ENCODE results near the gene MYMK.

The MYMK gene

DNA sequence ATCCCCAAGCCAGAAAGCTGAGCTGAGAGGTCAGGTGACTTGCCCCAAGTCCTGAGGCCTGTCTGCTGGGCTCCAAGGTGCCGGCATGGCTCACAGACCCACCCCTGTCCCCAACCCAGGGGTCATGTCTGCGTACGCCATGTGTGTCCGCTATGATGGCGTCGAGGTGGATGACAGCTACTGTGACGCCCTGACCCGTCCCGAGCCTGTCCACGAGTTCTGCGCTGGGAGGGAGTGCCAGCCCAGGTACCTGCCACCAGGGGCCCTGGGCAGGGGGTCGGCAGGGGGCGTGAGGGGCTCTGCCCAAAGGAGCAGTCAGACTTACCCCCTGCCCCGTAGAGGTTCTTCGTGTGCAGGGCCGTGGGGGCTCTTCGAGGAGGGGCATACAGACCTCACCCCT lies 42.1 kb upstream of the MYMK start:
- no peak for TF ChIP-seq CSDC2 (CRISPR knock-in tag; IDR thresholded peaks at IDR 0.05)
- TF ChIP-seq ARNTL (CRISPR knock-in tag; IDR thresholded peaks at IDR 0.05; ENCODE audit: borderline replicate concordance, low read depth), result no peak
- no peak for TF ChIP-seq CREB5 (CRISPR knock-in tag; IDR thresholded peaks at IDR 0.05; ENCODE audit: low read depth)
- no peak for TF ChIP-seq ZFP30 (CRISPR knock-in tag; IDR thresholded peaks at IDR 0.05)
- TF ChIP-seq OSR1 (CRISPR knock-in tag; IDR thresholded peaks at IDR 0.05), result no peak
- no peak for TF ChIP-seq POU6F1 (CRISPR knock-in tag; IDR thresholded peaks at IDR 0.05; ENCODE audit: borderline replicate concordance, low read depth)
- no peak for TF ChIP-seq ZFP3 (CRISPR knock-in tag; IDR thresholded peaks at IDR 0.05)
- TF ChIP-seq RARB (CRISPR knock-in tag; IDR thresholded peaks at IDR 0.05), result no peak
- no peak for TF ChIP-seq ISL1 (CRISPR knock-in tag; IDR thresholded peaks at IDR 0.05)
- no peak for TF ChIP-seq PPARA (CRISPR knock-in tag; IDR thresholded peaks at IDR 0.05; ENCODE audit: borderline replicate concordance)
- no peak for TF ChIP-seq ZNF70 (CRISPR knock-in tag; IDR thresholded peaks at IDR 0.05)
- TF ChIP-seq CSRNP3 (CRISPR knock-in tag; IDR thresholded peaks at IDR 0.05), result no peak
- TF ChIP-seq ZNF565 (CRISPR knock-in tag; conservative IDR thresholded peaks at IDR 0.05; ENCODE audit: low read depth), result no peak
- no peak for TF ChIP-seq ZNF8 (CRISPR knock-in tag; IDR thresholded peaks at IDR 0.05)
- no peak for TF ChIP-seq SNAI2 (CRISPR knock-in tag; IDR thresholded peaks at IDR 0.05)
- no peak for TF ChIP-seq ESRRG (CRISPR knock-in tag; IDR thresholded peaks at IDR 0.05)
- TF ChIP-seq, protein P1, sequence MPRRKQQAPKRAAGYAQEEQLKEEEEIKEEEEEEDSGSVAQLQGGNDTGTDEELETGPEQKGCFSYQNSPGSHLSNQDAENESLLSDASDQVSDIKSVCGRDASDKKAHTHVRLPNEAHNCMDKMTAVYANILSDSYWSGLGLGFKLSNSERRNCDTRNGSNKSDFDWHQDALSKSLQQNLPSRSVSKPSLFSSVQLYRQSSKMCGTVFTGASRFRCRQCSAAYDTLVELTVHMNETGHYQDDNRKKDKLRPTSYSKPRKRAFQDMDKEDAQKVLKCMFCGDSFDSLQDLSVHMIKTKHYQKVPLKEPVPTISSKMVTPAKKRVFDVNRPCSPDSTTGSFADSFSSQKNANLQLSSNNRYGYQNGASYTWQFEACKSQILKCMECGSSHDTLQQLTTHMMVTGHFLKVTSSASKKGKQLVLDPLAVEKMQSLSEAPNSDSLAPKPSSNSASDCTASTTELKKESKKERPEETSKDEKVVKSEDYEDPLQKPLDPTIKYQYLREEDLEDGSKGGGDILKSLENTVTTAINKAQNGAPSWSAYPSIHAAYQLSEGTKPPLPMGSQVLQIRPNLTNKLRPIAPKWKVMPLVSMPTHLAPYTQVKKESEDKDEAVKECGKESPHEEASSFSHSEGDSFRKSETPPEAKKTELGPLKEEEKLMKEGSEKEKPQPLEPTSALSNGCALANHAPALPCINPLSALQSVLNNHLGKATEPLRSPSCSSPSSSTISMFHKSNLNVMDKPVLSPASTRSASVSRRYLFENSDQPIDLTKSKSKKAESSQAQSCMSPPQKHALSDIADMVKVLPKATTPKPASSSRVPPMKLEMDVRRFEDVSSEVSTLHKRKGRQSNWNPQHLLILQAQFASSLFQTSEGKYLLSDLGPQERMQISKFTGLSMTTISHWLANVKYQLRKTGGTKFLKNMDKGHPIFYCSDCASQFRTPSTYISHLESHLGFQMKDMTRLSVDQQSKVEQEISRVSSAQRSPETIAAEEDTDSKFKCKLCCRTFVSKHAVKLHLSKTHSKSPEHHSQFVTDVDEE (CRISPR knock-in tag; IDR thresholded peaks at IDR 0.05), result no peak
- TF ChIP-seq BACH2 (CRISPR knock-in tag; IDR thresholded peaks at IDR 0.05; ENCODE audit: borderline replicate concordance), result no peak
- no peak for ATAC-seq

DNA sequence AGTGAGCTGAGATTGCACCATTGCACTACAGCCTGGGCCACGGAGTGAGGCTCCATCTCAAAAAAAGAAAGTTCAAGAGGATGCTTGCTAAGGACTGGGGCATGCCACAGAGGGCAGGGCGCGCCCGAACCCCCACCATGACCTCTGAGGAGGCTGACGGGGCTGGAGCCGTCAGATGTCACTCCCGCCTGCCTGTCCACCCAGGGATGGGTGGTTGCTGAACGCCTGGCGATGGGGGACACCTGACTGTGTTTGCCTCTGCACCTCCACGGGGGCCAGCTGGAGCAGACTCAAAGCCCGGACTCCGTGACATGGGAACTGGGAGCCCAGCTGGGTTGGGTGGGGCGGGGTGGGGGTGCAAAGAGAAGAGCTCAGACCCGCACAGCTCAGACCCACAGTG lies 41.6 kb upstream of the MYMK start:
- no peak for ATAC-seq
- TF ChIP-seq, protein P2, sequence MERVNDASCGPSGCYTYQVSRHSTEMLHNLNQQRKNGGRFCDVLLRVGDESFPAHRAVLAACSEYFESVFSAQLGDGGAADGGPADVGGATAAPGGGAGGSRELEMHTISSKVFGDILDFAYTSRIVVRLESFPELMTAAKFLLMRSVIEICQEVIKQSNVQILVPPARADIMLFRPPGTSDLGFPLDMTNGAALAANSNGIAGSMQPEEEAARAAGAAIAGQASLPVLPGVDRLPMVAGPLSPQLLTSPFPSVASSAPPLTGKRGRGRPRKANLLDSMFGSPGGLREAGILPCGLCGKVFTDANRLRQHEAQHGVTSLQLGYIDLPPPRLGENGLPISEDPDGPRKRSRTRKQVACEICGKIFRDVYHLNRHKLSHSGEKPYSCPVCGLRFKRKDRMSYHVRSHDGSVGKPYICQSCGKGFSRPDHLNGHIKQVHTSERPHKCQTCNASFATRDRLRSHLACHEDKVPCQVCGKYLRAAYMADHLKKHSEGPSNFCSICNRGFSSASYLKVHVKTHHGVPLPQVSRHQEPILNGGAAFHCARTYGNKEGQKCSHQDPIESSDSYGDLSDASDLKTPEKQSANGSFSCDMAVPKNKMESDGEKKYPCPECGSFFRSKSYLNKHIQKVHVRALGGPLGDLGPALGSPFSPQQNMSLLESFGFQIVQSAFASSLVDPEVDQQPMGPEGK (CRISPR knock-in tag; IDR thresholded peaks at IDR 0.05; ENCODE audit: borderline replicate concordance), result no peak
- TF ChIP-seq BACH2 (CRISPR knock-in tag; IDR thresholded peaks at IDR 0.05; ENCODE audit: borderline replicate concordance) (no peak), ESRRG (CRISPR knock-in tag; IDR thresholded peaks at IDR 0.05) (no peak), CSRNP3 (CRISPR knock-in tag; IDR thresholded peaks at IDR 0.05) (no peak), SNAI2 (CRISPR knock-in tag; IDR thresholded peaks at IDR 0.05) (no peak), OSR1 (CRISPR knock-in tag; IDR thresholded peaks at IDR 0.05) (no peak), CSDC2 (CRISPR knock-in tag; IDR thresholded peaks at IDR 0.05) (no peak), ARNTL (CRISPR knock-in tag; IDR thresholded peaks at IDR 0.05; ENCODE audit: borderline replicate concordance, low read depth) (no peak)
- TF ChIP-seq, protein P1 (CRISPR knock-in tag; IDR thresholded peaks at IDR 0.05), result no peak

All from SK-N-SH treated with all-trans-retinoic acid at 6 μM for 48 hours (cell line).